GM18870 (cell line): ENCODE results near the gene PNLIP.

Source experiments
- ATAC-seq: cut with Tn5 transposase; IDR thresholded peaks from one replicate; pipeline ENCODE4 v1.9.1; 2021; ENCODE audit warnings: moderate library complexity; ENCODE audit not compliant: unreplicated experiment

The PNLIP gene

DNA sequence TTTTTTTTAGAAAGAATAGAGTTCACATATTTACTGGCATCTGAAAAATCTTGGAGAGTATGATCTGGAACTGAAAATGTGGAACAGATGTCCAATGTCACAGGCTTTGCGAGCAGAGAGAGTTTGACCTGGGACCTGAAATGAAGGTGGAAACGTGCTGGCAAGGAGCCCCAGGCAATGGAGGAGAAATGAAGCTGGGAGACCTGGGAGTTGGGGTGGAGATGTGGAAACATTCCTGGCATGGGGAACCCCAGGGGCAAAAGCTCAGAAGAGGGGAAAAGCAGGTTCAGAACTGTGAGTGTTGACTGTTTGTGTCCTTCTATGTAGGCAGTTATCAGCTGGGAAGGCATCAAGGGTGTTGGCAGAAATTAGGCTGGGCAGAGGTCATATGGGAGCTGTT lies 67.7 kb downstream of the PNLIP start:
- ATAC-seq = no peak

DNA sequence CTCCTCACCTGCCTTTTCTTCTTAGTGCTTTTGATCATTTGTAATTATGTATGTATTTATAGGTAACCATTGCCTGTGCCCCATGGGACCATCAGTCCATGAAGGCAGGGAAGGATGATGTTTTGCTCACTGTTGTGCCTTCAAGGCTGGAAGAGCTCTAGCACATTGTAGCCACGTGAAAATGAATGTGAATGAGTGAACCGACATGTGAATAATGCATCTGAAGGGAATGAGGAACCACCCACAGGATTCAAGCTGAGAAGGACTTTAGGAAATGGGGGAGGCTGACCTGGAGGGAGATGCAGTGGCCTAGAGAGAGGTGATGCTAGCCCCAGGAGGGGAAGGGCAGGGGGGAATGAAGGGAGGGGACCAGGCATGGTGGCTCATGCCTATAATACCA lies 69.1 kb downstream of the PNLIP start:
- ATAC-seq = no peak

DNA sequence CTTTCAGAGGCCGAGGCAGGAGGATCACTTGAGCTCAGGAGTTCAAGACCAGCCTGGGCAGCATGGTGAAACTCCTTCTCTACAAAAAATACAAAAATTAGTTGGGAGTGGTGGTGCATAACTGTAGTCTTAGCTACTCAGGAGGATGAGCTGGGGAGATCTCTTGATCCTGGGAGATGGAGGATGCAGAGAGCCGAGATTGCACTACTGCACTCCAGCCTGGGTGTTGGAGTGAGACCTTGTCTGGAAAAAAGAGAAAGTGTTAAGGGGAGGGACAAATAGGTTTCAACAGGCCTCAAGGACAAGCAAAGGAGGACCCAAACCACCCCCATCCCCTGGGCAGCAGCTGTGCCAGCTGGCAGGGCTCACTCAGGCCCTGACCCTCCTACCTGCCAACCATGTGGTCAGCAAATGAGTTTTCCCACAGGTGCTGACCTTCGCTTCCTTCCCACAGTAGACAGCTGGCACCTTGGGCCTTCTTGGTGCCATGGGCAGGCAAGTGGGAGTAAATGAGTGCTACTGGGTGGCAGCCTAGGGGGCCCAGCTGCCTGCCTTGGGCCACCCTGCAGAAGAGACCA lies 69.6 kb downstream of the PNLIP start:
- no peak for ATAC-seq
